NT2/D1 (cell line): ENCODE data around the gene AKAP9.

Source experiments
- SUZ12 ChIP-seq: IDR thresholded peaks from 2 replicates; pipeline ENCODE4 v1.6.1; 2011; ENCODE audit not compliant: insufficient read length, insufficient read depth; ENCODE audit errors: extremely low read depth
- YY1 ChIP-seq: IDR thresholded peaks from 2 replicates; pipeline ENCODE4 v1.6.1; 2011; ENCODE audit not compliant: insufficient read length, insufficient read depth
- ZNF274 ChIP-seq: IDR thresholded peaks from 2 replicates; pipeline ENCODE4 v1.6.1; 2011; ENCODE audit warnings: mild to moderate bottlenecking, low read depth, low read length

GRCh38 chr7:92149736-92150239 is 209.1 kb downstream of the AKAP9 start:
- TF ChIP-seq ZNF274: no peak
- TF ChIP-seq SUZ12: no peak
- no peak for TF ChIP-seq YY1
